NCI-H226 (cell line): ENCODE data around the gene UBC.
A peak's percentile ranks its signal among the peaks of the same experiment; 100 is the strongest.
"Not testable (repeated sequence)": the region's sequence is repeated elsewhere in the genome, so short reads cannot be mapped to it uniquely, and the experiment has no call there.

ENCODE experiments used
- DNase-seq: peaks from one replicate; pipeline ENCODE4 v3.0.0-alpha.2; 2015

The UBC gene

GRCh38 chr12:124914392-124915238 lies at the start of gene UBC:
Gene UBC, minus strand, starts transcription at chr12:124914650. Its CDS starts 879 bp downstream, at chr12:124913771.
- peak; percentile 75 for DNase-seq

- no peak for DNase-seq
Observed at GRCh38 chr12:124963211-124963610, 48.8 kb upstream of the UBC start.

- no peak for DNase-seq
Observed at GRCh38 chr12:124961055-124961454, 46.6 kb upstream of the UBC start.

- no peak for DNase-seq
Observed at GRCh38 chr12:124956571-124956970, 42.1 kb upstream of the UBC start.

- no peak for DNase-seq
Observed at GRCh38 chr12:124954771-124955170, 40.3 kb upstream of the UBC start.

GRCh38 chr12:124953689-124954405 lies 39.4 kb upstream of the UBC start:
- no peak for DNase-seq

- DNase-seq, result no peak
Observed at GRCh38 chr12:124952801-124953200, 38.4 kb upstream of the UBC start.

- DNase-seq, result no peak
Observed at GRCh38 chr12:124952295-124952694, 37.8 kb upstream of the UBC start.

- DNase-seq, result no peak
Observed at GRCh38 chr12:124949779-124950728, 35.6 kb upstream of the UBC start.

GRCh38 chr12:124949066-124949465 lies 34.6 kb upstream of the UBC start:
- DNase-seq, result no peak

- no peak for DNase-seq
Observed at GRCh38 chr12:124947561-124948398, 33.3 kb upstream of the UBC start.

GRCh38 chr12:124947013-124947412 lies 32.6 kb upstream of the UBC start:
- DNase-seq, result no peak

- no peak for DNase-seq
Observed at GRCh38 chr12:124946447-124946793, 32.0 kb upstream of the UBC start.

GRCh38 chr12:124941170-124941527 lies 26.7 kb upstream of the UBC start:
- DNase-seq, result no peak

- peak; percentile 90 for DNase-seq
Observed at GRCh38 chr12:124940393-124941169, 26.1 kb upstream of the UBC start.

GRCh38 chr12:124940143-124940392 lies 25.6 kb upstream of the UBC start:
- peak; percentile 95 for DNase-seq

- DNase-seq, result peak; percentile 89
Observed at GRCh38 chr12:124939421-124940142, 25.1 kb upstream of the UBC start.

GRCh38 chr12:124939079-124939420 lies 24.6 kb upstream of the UBC start:
- DNase-seq, result no peak

- DNase-seq, result no peak
Observed at GRCh38 chr12:124938587-124938986, 24.1 kb upstream of the UBC start.

GRCh38 chr12:124938108-124938507 lies 23.7 kb upstream of the UBC start:
- no peak for DNase-seq

GRCh38 chr12:124931528-124931927 lies 17.1 kb upstream of the UBC start:
- DNase-seq, result not testable (repeated sequence)
